ENCODE results near the gene NFIC.

NFIC gene

GRCh38 chr19:3513229-3514140, 147.1 kb downstream of the NFIC start:
- no peak for TF ChIP-seq GATA2 (IDR thresholded peaks at IDR 0.05; ENCODE audit: low read depth, low read length)
- no peak for TF ChIP-seq GATA3 (IDR thresholded peaks at IDR 0.05; ENCODE audit: low read depth, low read length)

- no peak for TF ChIP-seq GATA3 (IDR thresholded peaks at IDR 0.05; ENCODE audit: low read depth, low read length)
- no peak for TF ChIP-seq GATA2 (IDR thresholded peaks at IDR 0.05; ENCODE audit: low read depth, low read length)
These were observed 148.5 kb downstream of the NFIC start for GRCh38 chr19:3514930-3515329.

GRCh38 chr19:3515891-3516422, 149.6 kb downstream of the NFIC start:
- TF ChIP-seq GATA2 (IDR thresholded peaks at IDR 0.05; ENCODE audit: low read depth, low read length) (no peak), GATA3 (IDR thresholded peaks at IDR 0.05; ENCODE audit: low read depth, low read length) (no peak)

GRCh38 chr19:3516675-3517207, 150.4 kb downstream of the NFIC start:
- TF ChIP-seq GATA2 (IDR thresholded peaks at IDR 0.05; ENCODE audit: low read depth, low read length) (no peak), GATA3 (IDR thresholded peaks at IDR 0.05; ENCODE audit: low read depth, low read length) (no peak)

GRCh38 chr19:3517638-3518037, 151.3 kb downstream of the NFIC start:
- TF ChIP-seq GATA2 (IDR thresholded peaks at IDR 0.05; ENCODE audit: low read depth, low read length) (no peak), GATA3 (IDR thresholded peaks at IDR 0.05; ENCODE audit: low read depth, low read length) (no peak)

- TF ChIP-seq GATA2 (IDR thresholded peaks at IDR 0.05; ENCODE audit: low read depth, low read length), result no peak
- TF ChIP-seq GATA3 (IDR thresholded peaks at IDR 0.05; ENCODE audit: low read depth, low read length), result no peak
These were observed 151.9 kb downstream of the NFIC start for GRCh38 chr19:3518255-3518654.

GRCh38 chr19:3518659-3519058, 152.3 kb downstream of the NFIC start:
- TF ChIP-seq GATA2 (IDR thresholded peaks at IDR 0.05; ENCODE audit: low read depth, low read length) (no peak), GATA3 (IDR thresholded peaks at IDR 0.05; ENCODE audit: low read depth, low read length) (no peak)

Data from SH-SY5Y (cell line).